ENCODE measurements around the gene LRPAP1.

- TF ChIP-seq, protein P1, sequence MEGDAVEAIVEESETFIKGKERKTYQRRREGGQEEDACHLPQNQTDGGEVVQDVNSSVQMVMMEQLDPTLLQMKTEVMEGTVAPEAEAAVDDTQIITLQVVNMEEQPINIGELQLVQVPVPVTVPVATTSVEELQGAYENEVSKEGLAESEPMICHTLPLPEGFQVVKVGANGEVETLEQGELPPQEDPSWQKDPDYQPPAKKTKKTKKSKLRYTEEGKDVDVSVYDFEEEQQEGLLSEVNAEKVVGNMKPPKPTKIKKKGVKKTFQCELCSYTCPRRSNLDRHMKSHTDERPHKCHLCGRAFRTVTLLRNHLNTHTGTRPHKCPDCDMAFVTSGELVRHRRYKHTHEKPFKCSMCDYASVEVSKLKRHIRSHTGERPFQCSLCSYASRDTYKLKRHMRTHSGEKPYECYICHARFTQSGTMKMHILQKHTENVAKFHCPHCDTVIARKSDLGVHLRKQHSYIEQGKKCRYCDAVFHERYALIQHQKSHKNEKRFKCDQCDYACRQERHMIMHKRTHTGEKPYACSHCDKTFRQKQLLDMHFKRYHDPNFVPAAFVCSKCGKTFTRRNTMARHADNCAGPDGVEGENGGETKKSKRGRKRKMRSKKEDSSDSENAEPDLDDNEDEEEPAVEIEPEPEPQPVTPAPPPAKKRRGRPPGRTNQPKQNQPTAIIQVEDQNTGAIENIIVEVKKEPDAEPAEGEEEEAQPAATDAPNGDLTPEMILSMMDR (IDR thresholded peaks at IDR 0.05; ENCODE audit: poor library complexity, severe bottlenecking): no peak
- TF ChIP-seq TAF1 (IDR thresholded peaks at IDR 0.05; ENCODE audit: low read depth) (no peak), POLR2AphosphoS5 (IDR thresholded peaks at IDR 0.05) (no peak), RAD21 (conservative IDR thresholded peaks at IDR 0.05) (no peak), SMC3 (conservative IDR thresholded peaks at IDR 0.05; ENCODE audit: poor library complexity) (no peak), MXI1 (conservative IDR thresholded peaks at IDR 0.05; ENCODE audit: poor library complexity, severe bottlenecking) (no peak), EZH2 (IDR thresholded peaks at IDR 0.05; ENCODE audit: borderline replicate concordance, insufficient read depth, low read length, poor library complexity, severe bottlenecking) (no peak)
Observed at GRCh38 chr4:3505231-3505630, 27.0 kb downstream of the LRPAP1 start.
